IPS DF 19.7 (cell line): ENCODE data around the gene CALN1.

Source experiments
- DNase-seq: peaks from one replicate; pipeline ENCODE4 v3.0.0-alpha.2; 2013; ENCODE audit warnings: low read depth, low spot score

The CALN1 gene

GRCh38 chr7:72040641-72041040, 371.5 kb downstream of the CALN1 start:
- no peak for DNase-seq

GRCh38 chr7:72039460-72039859, 372.7 kb downstream of the CALN1 start:
- no peak for DNase-seq

GRCh38 chr7:72038022-72038732, 374.0 kb downstream of the CALN1 start:
- DNase-seq = no peak

- DNase-seq = no peak
These were observed 374.6 kb downstream of the CALN1 start for GRCh38 chr7:72037516-72037915.

GRCh38 chr7:72035266-72035665, 376.9 kb downstream of the CALN1 start:
- DNase-seq = no peak

GRCh38 chr7:72032934-72033333, 379.2 kb downstream of the CALN1 start:
- no peak for DNase-seq

- no peak for DNase-seq
These were observed 381.0 kb downstream of the CALN1 start for GRCh38 chr7:72030994-72031667.

GRCh38 chr7:72028267-72028666, 383.9 kb downstream of the CALN1 start:
- no peak for DNase-seq

- no peak for DNase-seq
These were observed 386.7 kb downstream of the CALN1 start for GRCh38 chr7:72025381-72025960.

- no peak for DNase-seq
These were observed 388.2 kb downstream of the CALN1 start for GRCh38 chr7:72023926-72024325.

GRCh38 chr7:72021716-72022115, 390.4 kb downstream of the CALN1 start:
- DNase-seq = no peak

GRCh38 chr7:72020311-72020710, 391.8 kb downstream of the CALN1 start:
- no peak for DNase-seq

GRCh38 chr7:72019436-72019835, 392.7 kb downstream of the CALN1 start:
- no peak for DNase-seq

- no peak for DNase-seq
These were observed 394.4 kb downstream of the CALN1 start for GRCh38 chr7:72017756-72018155.

GRCh38 chr7:72016574-72016973, 395.6 kb downstream of the CALN1 start:
- DNase-seq = no peak

- no peak for DNase-seq
These were observed 397.0 kb downstream of the CALN1 start for GRCh38 chr7:72015136-72015535.

- DNase-seq = no peak
These were observed 405.1 kb downstream of the CALN1 start for GRCh38 chr7:72007018-72007417.

- no peak for DNase-seq
These were observed 408.9 kb downstream of the CALN1 start for GRCh38 chr7:72003236-72003635.

- DNase-seq = no peak
These were observed 416.0 kb downstream of the CALN1 start for GRCh38 chr7:71996141-71996540.

- DNase-seq = no peak
These were observed 417.0 kb downstream of the CALN1 start for GRCh38 chr7:71995111-71995510.

- DNase-seq = no peak
These were observed 420.6 kb downstream of the CALN1 start for GRCh38 chr7:71991586-71991985.

GRCh38 chr7:71990138-71990462, 422.0 kb downstream of the CALN1 start:
- no peak for DNase-seq

- no peak for DNase-seq
These were observed 423.9 kb downstream of the CALN1 start for GRCh38 chr7:71988201-71988600.
